H54 (cell line): ENCODE data around the gene PGLYRP2.

Source experiments
- DNase-seq: peaks from one replicate; pipeline ENCODE4 v3.0.0; 2011; ENCODE audit warnings: low spot score, mixed read lengths; ENCODE audit not compliant: insufficient read length
- FAIRE-seq: peaks from 3 replicates; lab custom pipeline; 2011; peaks lifted over from hg19 to GRCh38; lab: Jason Lieb, UNC
- POLR2A ChIP-seq: IDR thresholded peaks from 2 replicates; pipeline ENCODE4 v1.6.1; 2011; ENCODE audit warnings: low read depth, mild to moderate bottlenecking, low read length

Gene PGLYRP2

GRCh38 chr19:15455996-15456395 is 23.3 kb downstream of the PGLYRP2 start:
- TF ChIP-seq POLR2A: no peak
- FAIRE-seq (no peak), DNase-seq (no peak)

- no peak for FAIRE-seq
- peak; percentile 74 for DNase-seq
- TF ChIP-seq POLR2A: no peak
Observed at GRCh38 chr19:15453906-15454860, 25.1 kb downstream of the PGLYRP2 start.

- no peak for TF ChIP-seq POLR2A
- DNase-seq: no peak
Observed at GRCh38 chr19:15453091-15453578, 26.2 kb downstream of the PGLYRP2 start.

GRCh38 chr19:15452111-15453047 is 26.9 kb downstream of the PGLYRP2 start:
- FAIRE-seq (no peak), DNase-seq (peak; percentile 98)
- peak; percentile 71 for TF ChIP-seq POLR2A

More at GRCh38 chr19:15453091-15453578, 26.2 kb downstream of the PGLYRP2 start:
- FAIRE-seq: no peak

- no peak for TF ChIP-seq POLR2A
- FAIRE-seq: no peak
- DNase-seq: no peak
Observed at GRCh38 chr19:15450528-15450890, 28.8 kb downstream of the PGLYRP2 start.

GRCh38 chr19:15449620-15450527 is 29.4 kb downstream of the PGLYRP2 start, which contains the start of gene WIZ:
WIZ (minus strand) TSS chr19:15449956; CDS start chr19:15448307, 1,649 bp downstream.
- 0 out of 2 replicates have a peak, but pooled peaks have one; percentile 23 for TF ChIP-seq POLR2A
- no peak for FAIRE-seq
- DNase-seq: peak; percentile 81

- FAIRE-seq (no peak), DNase-seq (no peak)
- TF ChIP-seq POLR2A: no peak
Observed at GRCh38 chr19:15448778-15449619, 30.3 kb downstream of the PGLYRP2 start.

- no peak for DNase-seq
- no peak for TF ChIP-seq POLR2A
- FAIRE-seq: no peak
Observed at GRCh38 chr19:15448044-15448777, 31.1 kb downstream of the PGLYRP2 start.

GRCh38 chr19:15447057-15447456 is 32.2 kb downstream of the PGLYRP2 start:
- TF ChIP-seq POLR2A: no peak
- DNase-seq: no peak
- no peak for FAIRE-seq

GRCh38 chr19:15445807-15446376 is 33.4 kb downstream of the PGLYRP2 start:
- DNase-seq (no peak), FAIRE-seq (no peak)
- TF ChIP-seq POLR2A: no peak

GRCh38 chr19:15445227-15445605 is 34.1 kb downstream of the PGLYRP2 start:
- FAIRE-seq (no peak), DNase-seq (no peak)
- no peak for TF ChIP-seq POLR2A
